Measurements from ENCODE around the gene FAM163B. TPM values are rescaled to one million over a fixed set of nuclear protein-coding genes. Genes with fewer than 3 reads are reported as not detected.
A peak's percentile ranks its signal among the peaks of the same experiment; 100 is the strongest.

The FAM163B gene
- total and polyA plus RNA-seq, 2 of the 8 experiments (the other 6 are each of a cell fraction or from before 2014, with no cell fraction given) = 0.63 to 1.0 TPM

DNA sequence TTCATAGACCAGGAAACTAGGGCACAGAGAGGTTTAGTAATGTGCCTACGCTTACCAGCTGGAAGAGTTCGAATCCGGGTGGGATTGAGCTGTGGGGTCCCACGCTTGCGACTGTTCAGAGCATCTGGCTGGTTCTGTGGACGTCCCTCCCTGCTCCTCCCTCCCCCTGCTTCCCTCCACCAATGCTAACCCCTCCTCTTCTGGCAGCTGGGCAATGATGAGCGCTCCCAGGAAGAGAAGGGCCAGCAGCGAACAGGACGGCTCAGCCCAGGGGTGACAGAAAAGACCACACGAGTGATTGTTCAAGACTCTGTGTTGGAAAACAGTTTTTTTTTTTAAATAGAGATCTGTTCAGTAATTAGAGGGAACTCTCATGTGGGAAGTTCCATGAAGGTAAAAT is 6.9 kb downstream of the FAM163B start:
- Histone ChIP-seq H2BK20ac (ENCODE audit: low read length) (no peak overlapping the region), H3K4me2 (ENCODE audit: insufficient read depth in 1 of 2, low read depth in 2 of 2, low read length in 2 of 2) (no peak overlapping the region), H3K36me3 (ENCODE audit: control insufficient read depth in 2 of 4, insufficient read depth in 4 of 4, low read length in 3 of 4) (peaks cover 0 to 3% (median 0%) of the 10 kb centered on the region in 4 experiments; a peak in 1 of 8 replicates), H4K8ac (ENCODE audit: extremely low read depth, insufficient read depth, low read length) (peak overlapping the region; percentile 11; the same call in 1 of the 2 replicates), H3K4me1 (replicated peaks in 1 of 4; ENCODE audit: control insufficient read depth in 3 of 4, insufficient read depth in 4 of 4, low read length in 3 of 4) (peaks cover 0 to 4% (median 2%) of the 10 kb centered on the region in 4 experiments; a peak in 3 of 7 replicates), H3K9me3 (ENCODE audit: insufficient read depth in 2 of 2, low read depth in 1 of 2, low read length in 1 of 2) (peaks cover 6 to 7% of the 10 kb centered on the region in 2 experiments; a peak in 3 of 4 replicates), H3K23me2 (ENCODE audit: low read depth, low read length) (peaks cover 4% of the 10 kb centered on the region; the same call in 1 of the 2 replicates), H3K79me1 (ENCODE audit: low read depth, low read length) (peaks cover 3% of the 10 kb centered on the region), H2BK5ac (ENCODE audit: low read depth, low read length) (no peak overlapping the region), H2AK5ac (ENCODE audit: low read depth, low read length) (no peak overlapping the region), H3K4ac (replicated peaks; ENCODE audit: insufficient read length, low read depth, low read length) (no peak overlapping the region), H3K79me2 (ENCODE audit: control insufficient read depth in 1 of 2, insufficient read depth in 2 of 2, low read length in 2 of 2) (no peaks in the 10 kb centered on the region), H3K27ac (ENCODE audit: low read depth, low read length) (no peak overlapping the region), H2BK15ac (ENCODE audit: low read length) (no peak overlapping the region), H3K23ac (ENCODE audit: insufficient read length) (no peak overlapping the region), H3K56ac (replicated peaks; ENCODE audit: insufficient read length, low read depth, low read length) (no peak overlapping the region), H3K27me3 (replicated peaks in 1 of 4; ENCODE audit: control insufficient read depth in 3 of 4, extremely low read depth in 1 of 4, insufficient read depth in 3 of 4, low read length in 3 of 4) (no peaks in the 10 kb centered on the region; a peak in 1 of 7 replicates), H2BK120ac (replicated peaks; ENCODE audit: low read depth, low read length) (no peak overlapping the region), H3K14ac (ENCODE audit: insufficient read length) (no peak overlapping the region), H4K91ac (replicated peaks; ENCODE audit: insufficient read length, low read length) (no peak overlapping the region), H4K5ac (ENCODE audit: insufficient read length, low read depth, low read length) (no peak overlapping the region), H4K20me1 (replicated peaks in 1 of 2; ENCODE audit: control insufficient read depth in 1 of 2, insufficient read depth in 2 of 2, low read length in 2 of 2) (peaks cover 0 to 8% of the 10 kb centered on the region in 2 experiments), H3K4me3 (ENCODE audit: extremely low read depth in 1 of 4, insufficient read depth in 2 of 4, low read depth in 3 of 4, low read length in 4 of 4) (no peak overlapping the region), H3K18ac (ENCODE audit: extremely low read depth, low read length) (no peak overlapping the region), H3K9ac (replicated peaks in 1 of 4; ENCODE audit: extremely low read depth in 1 of 4, low read depth in 3 of 4, low read length in 3 of 4) (no peak overlapping the region), H2BK12ac (ENCODE audit: low read depth, low read length) (no peak overlapping the region), H2AFZ (ENCODE audit: low read length) (no peak overlapping the region)
- POLR2A ChIA-PET (ENCODE audit: partially characterized antibody) = no interaction called here
- WGBS, 2 experiments (ENCODE audit: extremely low coverage in 1 of 2, insufficient coverage in 1 of 2, insufficient read length in 1 of 2, insufficient replicate concordance in 2 of 2, low coverage in 1 of 2, low lambda C conversion rate in 2 of 2, missing lambda C conversion rate in 1 of 2) = 90% methylated on average over 9 of the region's 10 CpGs; no CpG with 5 or more reads in 1 of the 2 experiments
- CTCF ChIA-PET (ENCODE audit: partially characterized antibody) = interaction anchor here (0.6 to 6.7 kb wide), 24 partner anchors 11 to 181 kb away, joined by 3 to 79 read pairs (median 4); partner anchors contain the start of gene ADAMTSL2
- DNase-seq (ENCODE audit: low read depth in 1 of 2, low spot score in 2 of 2) = no peak
- no peak for FAIRE-seq
- no peak for TF ChIP-seq CTBP2 (IDR thresholded peaks at IDR 0.05; ENCODE audit: borderline replicate concordance, insufficient read depth, insufficient read length, low read length)
- TF ChIP-seq EZH2 (IDR thresholded peaks at IDR 0.05; ENCODE audit: low read depth, low read length, severe bottlenecking) = no peak
- TF ChIP-seq CHD2 (IDR thresholded peaks at IDR 0.05; ENCODE audit: low read length) = no peak
- no peak for TF ChIP-seq BCL11A (IDR thresholded peaks at IDR 0.05; ENCODE audit: low read depth in 2 of 2, low read length in 2 of 2)
- TF ChIP-seq GTF2F1 (IDR thresholded peaks at IDR 0.05; ENCODE audit: borderline replicate concordance, low read depth, low read length) = no peak
- TF ChIP-seq KDM4A (IDR thresholded peaks at IDR 0.05; ENCODE audit: low read depth, low read length, severe bottlenecking) = no peak
- TF ChIP-seq GABPA (IDR thresholded peaks at IDR 0.05; ENCODE audit: borderline replicate concordance, insufficient read depth, low read length) = no peak
- no peak for TF ChIP-seq BACH1 (IDR thresholded peaks at IDR 0.05; ENCODE audit: low read length)
- TF ChIP-seq, protein P1, sequence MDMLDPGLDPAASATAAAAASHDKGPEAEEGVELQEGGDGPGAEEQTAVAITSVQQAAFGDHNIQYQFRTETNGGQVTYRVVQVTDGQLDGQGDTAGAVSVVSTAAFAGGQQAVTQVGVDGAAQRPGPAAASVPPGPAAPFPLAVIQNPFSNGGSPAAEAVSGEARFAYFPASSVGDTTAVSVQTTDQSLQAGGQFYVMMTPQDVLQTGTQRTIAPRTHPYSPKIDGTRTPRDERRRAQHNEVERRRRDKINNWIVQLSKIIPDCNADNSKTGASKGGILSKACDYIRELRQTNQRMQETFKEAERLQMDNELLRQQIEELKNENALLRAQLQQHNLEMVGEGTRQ (IDR thresholded peaks at IDR 0.05; ENCODE audit: low read length) = no peak
- no peak for TF ChIP-seq JUN (IDR thresholded peaks at IDR 0.05; ENCODE audit: low read depth, low read length)
- no peak for TF ChIP-seq CHD1 (IDR thresholded peaks at IDR 0.05; ENCODE audit: low read depth, low read length)
- no peak for TF ChIP-seq SRF (IDR thresholded peaks at IDR 0.05; ENCODE audit: low read depth, low read length)
- TF ChIP-seq SIN3A (conservative IDR thresholded peaks at IDR 0.05 in 1 of 2, IDR thresholded peaks at IDR 0.05 in 1 of 2; ENCODE audit: low read depth in 1 of 2, low read length in 2 of 2) = no peak

Measured in H1 (cell line).